HepG2 (cell line): ENCODE measurements around the gene LYPLA2. TPM values are rescaled to one million over a fixed set of nuclear protein-coding genes. Genes with fewer than 3 reads are reported as not detected.

ENCODE experiments used
- AGO2 ChIP-seq: fragments of 200-400 bp; formaldehyde crosslinking; optimal IDR thresholded peaks from 2 replicates; pipeline ENCODE3; 2017; ENCODE audit warnings: mild to moderate bottlenecking, low read depth, low read length, moderate library complexity
- AHDC1 ChIP-seq: sonication (generic); formaldehyde crosslinking; IDR thresholded peaks from 2 replicates; pipeline ENCODE4 v1.5.1; 2020; ENCODE audit warnings: mild to moderate bottlenecking, missing genetic modification reagents, borderline replicate concordance
- AHR ChIP-seq: IDR thresholded peaks from 2 replicates; pipeline ENCODE4 v1.6.1; 2018; ENCODE audit warnings: missing genetic modification reagents, missing compliant biosample characterization
- DMAP1 ChIP-seq: IDR thresholded peaks from 2 replicates; pipeline ENCODE4 v1.6.1; 2016
- FOXO4 ChIP-seq: sonication (generic); formaldehyde crosslinking; conservative IDR thresholded peaks from 2 replicates; pipeline ENCODE4 v1.8.1; 2023; ENCODE audit warnings: missing genetic modification reagents
- NR0B2 ChIP-seq: sonication (generic); formaldehyde crosslinking; IDR thresholded peaks from 2 replicates; pipeline ENCODE4 v1.4.0; 2020; ENCODE audit warnings: mild to moderate bottlenecking, missing genetic modification reagents
- RBM39 ChIP-seq: fragments of 200-400 bp; formaldehyde crosslinking; IDR thresholded peaks from one replicate; pipeline ENCODE4 v1.6.1; 2018; ENCODE audit warnings: antibody characterized with exemption, mild to moderate bottlenecking, low read depth, low read length; ENCODE audit not compliant: poor library complexity, severe bottlenecking
- TOPORS ChIP-seq: sonication (generic); formaldehyde crosslinking; IDR thresholded peaks from 2 replicates; pipeline ENCODE4 v1.8.0; 2023; ENCODE audit warnings: mild to moderate bottlenecking, missing genetic modification reagents
- ZBTB39 ChIP-seq: sonication (generic); formaldehyde crosslinking; IDR thresholded peaks from 2 replicates; pipeline ENCODE4 v1.5.0; 2020; ENCODE audit warnings: missing genetic modification reagents
- ZNF343 ChIP-seq: sonication (generic); formaldehyde crosslinking; IDR thresholded peaks from 2 replicates; pipeline ENCODE4 v1.4.0; 2020; ENCODE audit warnings: mild to moderate bottlenecking, missing genetic modification reagents
- ZNF350 ChIP-seq: sonication (generic); formaldehyde crosslinking; IDR thresholded peaks from 2 replicates; pipeline ENCODE4 v1.4.0; 2020; ENCODE audit warnings: mild to moderate bottlenecking, low read depth, missing genetic modification reagents, borderline replicate concordance
- ZNF512B ChIP-seq: sonication (generic); formaldehyde crosslinking; IDR thresholded peaks from 2 replicates; pipeline ENCODE4 v1.5.1; 2020; ENCODE audit warnings: missing genetic modification reagents, mild to moderate bottlenecking, borderline replicate concordance
- ZNF879 ChIP-seq: sonication (generic); formaldehyde crosslinking; IDR thresholded peaks from 2 replicates; pipeline ENCODE4 v1.8.1; 2023; ENCODE audit warnings: missing genetic modification reagents
- ZNF883 ChIP-seq: sonication (generic); formaldehyde crosslinking; IDR thresholded peaks from 2 replicates; pipeline ENCODE4 v1.5.1; 2020; ENCODE audit warnings: mild to moderate bottlenecking, missing genetic modification reagents; ENCODE audit errors: not compliant biosample characterization
- ZZZ3 ChIP-seq: sonication (generic); formaldehyde crosslinking; IDR thresholded peaks from 2 replicates; pipeline ENCODE4 v1.4.0; 2020; ENCODE audit warnings: missing genetic modification reagents, mild to moderate bottlenecking, borderline replicate concordance
- polyA plus RNA-seq, 8 experiments: library from polyadenylated mRNA; depleted of rRNA in 3 of 8; stranded (reverse) in 7 of 8; unstranded in 1 of 8; fragments of >200 nt; fragmentation: Illumina TruSeq in 4 of 8; extraction: Trizol in 4 of 8; gene quantifications; 2 replicates each; pipeline versions ENCODE4 v1.2.1 to v1.2.3, GENCODE V29; 2011 to 2016; ENCODE audit warnings: low read depth in 4 of 8, missing spikeins in 1 of 8, mixed read lengths in 1 of 8; ENCODE audit not compliant: insufficient read depth in 1 of 8
- total RNA-seq, 5 experiments: library from RNA; depleted of rRNA; stranded (reverse); fragments of >200 nt; fragmentation: Illumina TruSeq; extraction: Trizol; gene quantifications; 2 replicates each; pipeline ENCODE4 v1.2.3, GENCODE V29; 2016; ENCODE audit warnings: low read depth in 1 of 5

The LYPLA2 gene
- total and polyA plus RNA-seq, 2 of the 13 experiments (the other 11 are each of a cell fraction or from before 2014, with no cell fraction given) = 72.1 to 73.2 TPM

- peak; percentile 21; the same call in 1 of the 2 replicates for TF ChIP-seq AHDC1
- 0 out of 2 replicates have a peak, but pooled peaks have one; percentile 14 for TF ChIP-seq ZNF350
- no peak; the same call in 1 of the 2 replicates for TF ChIP-seq ZNF879 (CRISPR knock-in tag)
- 0 out of 2 replicates have a peak, but pooled peaks have one; percentile 0 for TF ChIP-seq ZNF512B
- TF ChIP-seq RBM39 = peak; percentile 1
- no peak for TF ChIP-seq ZZZ3 (CRISPR knock-in tag)
- TF ChIP-seq TOPORS = 0 out of 2 replicates have a peak, but pooled peaks have one; percentile 21
- TF ChIP-seq AHR = no peak
- peak; percentile 6 for TF ChIP-seq ZNF883 (CRISPR knock-in tag)
- 0 out of 2 replicates have a peak, but pooled peaks have one; percentile 8 for TF ChIP-seq FOXO4 (CRISPR knock-in tag)
- 0 out of 2 replicates have a peak, but pooled peaks have one; percentile 14 for TF ChIP-seq ZBTB39
- TF ChIP-seq NR0B2 (CRISPR knock-in tag) = peak; percentile 5; the same call in 1 of the 2 replicates
- TF ChIP-seq ZNF343 (CRISPR knock-in tag) = no peak
- TF ChIP-seq AGO2 = peak; percentile 31
- TF ChIP-seq DMAP1 (CRISPR knock-in tag) = peak; percentile 1; the same call in 1 of the 2 replicates
Measured at GRCh38 chr1:23742670-23743286, 48.2 kb upstream of the LYPLA2 start (continued).
